HG03442 (cell line): ENCODE measurements around the gene EIF6.
A peak's percentile ranks its signal among the peaks of the same experiment; 100 is the strongest.

ENCODE experiments used
- ATAC-seq: cut with Tn5 transposase; IDR thresholded peaks from one replicate; pipeline ENCODE4 v1.9.1; 2021; ENCODE audit warnings: mild to moderate bottlenecking, moderate library complexity; ENCODE audit not compliant: unreplicated experiment

The EIF6 gene

DNA sequence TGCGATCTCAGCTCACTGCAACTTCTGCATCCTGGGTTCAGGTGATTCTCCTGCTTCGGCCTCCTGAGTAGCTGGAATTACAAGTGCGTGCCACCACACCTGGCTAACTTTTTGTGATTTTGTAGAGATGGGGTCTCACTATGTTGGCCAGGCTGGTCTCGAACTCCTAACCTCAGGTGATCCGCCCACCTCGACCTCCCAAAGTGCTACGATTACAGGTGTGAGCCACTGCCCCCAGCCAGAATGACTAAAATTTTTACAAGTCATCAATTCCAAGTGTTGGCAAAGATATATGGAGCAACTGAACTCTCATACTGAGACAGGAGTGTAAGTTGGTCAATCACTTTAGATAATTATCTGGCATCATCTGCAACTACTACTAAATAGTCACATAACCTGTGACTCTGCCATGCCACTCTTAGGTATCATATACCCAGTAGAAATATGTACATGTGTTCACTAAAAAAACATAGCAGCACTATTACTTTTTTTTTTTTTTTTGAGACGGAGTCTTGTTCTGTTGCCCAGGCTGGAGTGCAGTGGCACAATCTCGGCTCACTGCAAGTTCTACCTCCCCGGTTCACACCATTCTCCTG, 3.0 kb downstream of the EIF6 start:
- ATAC-seq: no peak

DNA sequence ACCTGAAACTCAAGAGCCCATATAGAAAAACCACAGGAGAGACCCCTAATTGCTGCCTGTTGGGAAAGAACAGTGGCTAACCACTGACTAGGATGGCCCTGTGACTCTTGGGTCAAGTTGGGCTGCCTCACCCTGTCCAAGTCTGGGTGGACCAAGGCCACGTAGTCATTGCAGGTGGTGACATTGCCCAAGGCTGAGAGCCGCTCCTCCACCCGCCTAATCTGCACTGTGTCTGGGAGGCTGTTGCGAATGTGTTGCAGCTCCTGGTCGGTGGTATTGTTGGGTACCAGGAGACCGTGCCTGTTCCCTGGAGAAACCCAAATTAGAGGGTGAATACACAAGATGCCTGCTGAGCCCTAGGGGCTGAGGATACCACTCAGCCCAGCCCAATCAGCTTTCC, 4.0 kb downstream of the EIF6 start:
- ATAC-seq: no peak

DNA sequence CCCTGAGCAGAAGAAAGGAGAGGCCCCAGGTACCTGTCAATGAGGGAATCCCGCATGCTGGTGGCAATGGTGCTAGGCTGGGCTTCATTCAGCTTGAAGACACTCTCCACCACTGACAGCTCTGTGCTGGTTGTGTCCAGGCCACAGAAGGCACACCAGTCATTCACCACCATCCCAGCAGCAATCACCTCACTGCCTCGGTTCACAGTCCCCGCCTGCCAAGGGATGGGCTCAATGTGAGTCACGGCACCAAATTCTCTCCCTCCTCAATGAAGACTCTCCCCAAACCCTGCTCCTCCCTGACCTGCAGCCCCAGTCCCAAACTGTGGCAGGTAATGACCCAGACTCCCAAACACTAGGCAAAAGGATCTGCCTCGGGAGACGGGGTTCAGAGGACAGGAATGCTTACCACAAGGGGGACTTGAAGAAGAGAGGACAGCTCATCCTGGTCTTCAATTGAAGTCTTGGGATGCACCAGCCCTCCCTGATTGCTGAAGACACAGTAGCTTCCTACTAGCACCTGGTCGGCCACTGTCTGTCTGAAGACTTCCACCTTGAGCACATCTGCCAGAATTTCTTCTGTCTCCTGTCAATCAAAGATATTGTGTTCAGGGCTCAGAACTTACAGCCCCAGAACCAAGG, 4.9 kb downstream of the EIF6 start:
- ATAC-seq: no peak

GRCh38 chr20:35279040-35279439, 5.5 kb downstream of the EIF6 start:
- ATAC-seq: no peak

DNA sequence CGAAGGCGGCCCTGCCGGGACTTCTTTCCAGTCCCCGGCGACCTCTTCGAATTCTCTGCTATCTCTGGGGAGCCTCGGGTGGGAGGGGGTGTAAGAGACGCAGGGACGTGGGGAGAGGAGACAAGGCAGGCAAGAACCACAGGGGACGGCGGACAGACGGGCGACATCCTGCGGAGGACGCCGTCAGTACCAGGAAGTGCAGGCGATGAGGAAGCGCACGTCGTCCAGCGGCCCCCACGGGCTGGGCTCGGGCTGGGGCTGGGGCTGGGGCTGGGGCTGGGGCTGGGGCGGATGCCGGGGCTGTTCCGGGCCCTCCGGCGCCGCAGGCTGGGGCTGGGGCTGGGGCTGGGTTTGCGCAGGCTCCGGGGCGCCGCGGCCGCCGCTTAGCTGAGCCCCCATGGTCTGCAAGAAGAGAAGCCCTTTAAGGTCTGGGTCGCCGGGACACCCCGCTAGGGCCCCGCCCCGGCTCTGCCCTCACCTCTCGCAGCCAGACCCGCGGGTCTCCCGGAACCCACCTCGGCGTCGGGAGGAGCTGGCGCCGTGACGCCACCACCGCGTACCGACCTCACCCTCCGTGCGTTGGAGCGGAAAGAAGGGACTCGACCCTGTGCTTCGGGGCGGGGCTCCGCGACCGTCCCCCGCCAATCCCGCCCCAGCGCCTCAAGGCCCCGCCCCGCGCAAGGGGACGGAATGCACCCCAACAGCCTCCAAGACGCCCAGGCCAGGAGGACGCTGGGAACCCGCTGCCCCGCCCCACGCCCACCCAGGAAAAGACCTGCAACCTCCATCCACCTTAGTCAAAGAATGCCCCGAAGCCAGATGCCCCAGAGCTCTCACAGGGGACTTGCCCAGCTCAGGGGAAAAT, 6.8 kb downstream of the EIF6 start, which contains the start of gene MMP24OS:
MMP24OS (minus strand) TSS at position 592 of the 865 bp plus-strand sequence; CDS start at position 399, 193 bp downstream.
- ATAC-seq: peak; percentile 75

- peak; percentile 13 for ATAC-seq
Measured at GRCh38 chr20:35277127-35277526, 7.4 kb downstream of the EIF6 start.

DNA sequence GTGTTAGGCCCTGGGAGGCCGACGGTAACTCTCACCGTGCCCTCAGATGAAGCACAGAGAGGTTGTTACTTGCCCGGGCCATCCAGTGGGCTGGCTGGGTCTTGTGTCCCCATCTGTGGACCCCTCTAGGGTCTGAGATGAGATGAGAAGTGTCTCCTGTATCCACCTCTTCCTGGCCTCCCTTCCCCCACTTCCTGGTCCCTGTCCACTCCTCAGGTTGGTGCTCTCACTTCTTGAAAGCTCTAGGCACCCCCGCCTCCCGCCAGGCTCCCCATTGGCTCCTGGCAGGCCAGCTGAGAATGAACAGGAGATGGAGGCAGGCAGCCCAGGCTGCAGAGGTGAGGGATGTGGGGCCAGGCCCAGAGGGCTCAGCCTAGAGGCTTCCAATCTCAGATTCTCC, 8.2 kb downstream of the EIF6 start:
- no peak for ATAC-seq

DNA sequence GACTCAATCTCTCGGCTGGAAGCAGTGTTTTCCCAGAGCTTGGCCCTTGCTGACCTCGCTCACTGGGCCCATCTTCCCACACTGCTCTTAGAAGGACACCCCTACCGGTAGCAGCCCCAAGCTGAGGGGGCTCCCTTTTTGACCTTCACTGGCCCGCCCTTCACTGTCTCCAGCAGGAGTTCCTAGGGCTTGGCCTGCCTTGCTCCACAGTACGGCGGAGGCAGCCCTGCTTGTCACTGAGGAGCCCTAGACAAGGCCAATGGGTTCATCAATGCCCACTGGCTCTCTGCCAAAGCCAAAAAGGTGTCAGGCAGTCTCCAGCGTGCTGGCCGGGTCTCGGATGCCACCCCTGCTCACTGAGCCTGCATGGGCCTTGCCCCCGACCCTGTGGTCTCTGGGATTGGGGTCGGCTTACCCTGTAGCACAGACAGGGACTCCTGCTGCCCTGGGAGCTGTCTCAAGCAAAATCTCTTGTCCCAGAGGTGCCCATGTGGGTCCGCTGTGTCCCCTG, 8.8 kb downstream of the EIF6 start:
- no peak for ATAC-seq

DNA sequence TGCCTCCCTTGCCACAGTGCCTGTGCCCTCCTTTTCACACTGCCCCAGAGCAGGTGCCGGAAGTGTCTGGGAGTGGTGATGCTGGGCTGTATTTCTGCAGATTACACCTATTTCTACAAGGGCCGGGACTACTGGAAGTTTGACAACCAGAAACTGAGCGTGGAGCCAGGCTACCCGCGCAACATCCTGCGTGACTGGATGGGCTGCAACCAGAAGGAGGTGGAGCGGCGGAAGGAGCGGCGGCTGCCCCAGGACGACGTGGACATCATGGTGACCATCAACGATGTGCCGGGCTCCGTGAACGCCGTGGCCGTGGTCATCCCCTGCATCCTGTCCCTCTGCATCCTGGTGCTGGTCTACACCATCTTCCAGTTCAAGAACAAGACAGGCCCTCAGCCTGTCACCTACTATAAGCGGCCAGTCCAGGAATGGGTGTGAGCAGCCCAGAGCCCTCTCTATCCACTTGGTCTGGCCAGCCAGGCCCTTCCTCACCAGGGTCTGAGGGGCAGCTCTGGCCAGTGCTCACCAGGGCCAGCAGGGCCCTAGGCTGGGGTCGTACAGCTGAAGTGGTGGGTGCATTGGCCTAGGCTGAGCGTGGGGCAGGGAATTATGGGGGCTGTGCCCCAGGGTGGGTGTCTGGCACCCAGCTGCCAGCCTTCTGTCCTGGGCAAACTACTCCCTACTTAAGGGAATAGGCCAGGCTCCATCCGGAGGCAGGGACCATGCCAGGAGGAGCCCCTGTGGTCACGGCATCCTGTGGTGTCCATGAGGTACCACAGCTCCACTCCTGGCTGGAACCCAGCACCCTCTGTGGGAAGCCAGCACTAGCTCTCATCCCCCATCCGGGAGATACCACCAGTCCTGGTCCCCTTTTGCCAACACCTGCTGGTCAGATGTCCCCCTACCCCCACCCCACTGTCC, 10.1 kb downstream of the EIF6 start:
- no peak for ATAC-seq

- ATAC-seq: no peak
Measured at GRCh38 chr20:35273449-35274171, 11.0 kb downstream of the EIF6 start.

- no peak for ATAC-seq
Measured at GRCh38 chr20:35271904-35272303, 12.7 kb downstream of the EIF6 start.

DNA sequence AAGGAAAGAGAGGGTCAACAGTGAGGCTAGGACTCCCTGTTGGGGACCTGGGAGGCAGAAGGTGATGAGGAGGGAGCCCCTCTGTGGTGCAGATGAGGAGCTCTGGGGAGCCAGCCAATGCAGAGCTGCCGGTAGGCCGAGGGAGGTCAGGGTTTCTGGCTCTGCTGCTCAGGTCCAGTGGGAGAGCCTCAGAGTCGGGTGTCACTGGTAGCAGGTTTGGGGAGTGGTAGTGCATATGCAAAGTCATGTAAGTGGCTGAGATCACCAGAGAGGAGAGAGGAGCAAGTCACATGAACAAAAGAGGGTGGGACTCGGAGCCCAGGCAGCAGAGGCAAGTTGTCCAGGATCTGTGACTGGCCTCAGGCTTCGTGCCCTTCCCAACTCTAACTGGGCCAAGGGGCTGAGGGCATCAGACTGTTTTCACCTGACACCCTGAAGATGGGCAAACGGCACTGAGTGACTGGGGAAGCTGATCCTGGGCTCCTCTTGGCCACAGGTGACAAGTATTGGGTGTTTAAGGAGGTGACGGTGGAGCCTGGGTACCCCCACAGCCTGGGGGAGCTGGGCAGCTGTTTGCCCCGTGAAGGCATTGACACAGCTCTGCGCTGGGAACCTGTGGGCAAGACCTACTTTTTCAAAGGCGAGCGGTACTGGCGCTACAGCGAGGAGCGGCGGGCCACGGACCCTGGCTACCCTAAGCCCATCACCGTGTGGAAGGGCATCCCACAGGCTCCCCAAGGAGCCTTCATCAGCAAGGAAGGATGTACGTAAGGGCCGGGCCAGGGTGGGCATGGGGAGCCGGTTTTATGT, 13.3 kb downstream of the EIF6 start:
- no peak for ATAC-seq

DNA sequence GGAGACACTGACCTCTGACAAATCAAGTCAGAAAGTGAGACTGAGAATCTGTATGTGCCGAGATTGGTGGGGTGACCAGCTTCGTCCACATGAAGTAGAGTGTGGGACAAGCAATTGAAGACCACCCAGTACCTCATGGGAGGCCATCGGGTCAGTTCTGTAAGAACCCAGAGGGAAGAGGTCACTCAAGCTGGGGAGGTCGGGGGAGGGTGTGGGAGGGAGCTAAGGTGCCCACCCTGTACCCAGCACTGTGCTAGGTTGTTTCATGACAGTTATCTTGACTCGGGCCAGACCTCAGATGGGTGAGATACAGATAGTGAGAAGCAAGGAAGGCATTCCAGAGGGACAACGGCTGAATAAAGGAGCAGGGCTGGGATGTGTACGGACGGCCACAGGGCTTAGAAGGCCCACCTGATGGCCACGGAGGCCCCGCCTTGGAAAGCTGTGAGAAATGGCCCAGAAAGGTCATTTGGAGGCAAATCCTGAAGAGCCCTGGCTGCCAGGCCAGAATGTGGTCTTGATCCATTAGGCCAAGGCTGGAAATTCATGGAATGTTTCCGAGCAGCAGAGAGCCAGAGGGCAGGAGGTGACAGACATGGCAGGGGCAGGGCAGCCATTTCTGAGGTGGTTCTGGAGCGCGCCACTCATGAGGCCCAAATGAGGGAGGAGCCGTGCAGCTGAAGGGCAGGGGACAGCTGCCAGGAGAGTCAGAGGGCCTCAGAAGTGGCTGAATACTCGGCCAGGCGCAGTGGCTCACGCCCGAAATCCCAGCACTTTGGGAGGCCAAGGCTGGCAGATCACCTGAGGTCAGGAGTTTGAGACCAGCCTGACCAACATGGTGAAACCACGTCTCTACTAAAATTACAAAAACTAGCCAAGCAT, 14.3 kb downstream of the EIF6 start:
- ATAC-seq: no peak

DNA sequence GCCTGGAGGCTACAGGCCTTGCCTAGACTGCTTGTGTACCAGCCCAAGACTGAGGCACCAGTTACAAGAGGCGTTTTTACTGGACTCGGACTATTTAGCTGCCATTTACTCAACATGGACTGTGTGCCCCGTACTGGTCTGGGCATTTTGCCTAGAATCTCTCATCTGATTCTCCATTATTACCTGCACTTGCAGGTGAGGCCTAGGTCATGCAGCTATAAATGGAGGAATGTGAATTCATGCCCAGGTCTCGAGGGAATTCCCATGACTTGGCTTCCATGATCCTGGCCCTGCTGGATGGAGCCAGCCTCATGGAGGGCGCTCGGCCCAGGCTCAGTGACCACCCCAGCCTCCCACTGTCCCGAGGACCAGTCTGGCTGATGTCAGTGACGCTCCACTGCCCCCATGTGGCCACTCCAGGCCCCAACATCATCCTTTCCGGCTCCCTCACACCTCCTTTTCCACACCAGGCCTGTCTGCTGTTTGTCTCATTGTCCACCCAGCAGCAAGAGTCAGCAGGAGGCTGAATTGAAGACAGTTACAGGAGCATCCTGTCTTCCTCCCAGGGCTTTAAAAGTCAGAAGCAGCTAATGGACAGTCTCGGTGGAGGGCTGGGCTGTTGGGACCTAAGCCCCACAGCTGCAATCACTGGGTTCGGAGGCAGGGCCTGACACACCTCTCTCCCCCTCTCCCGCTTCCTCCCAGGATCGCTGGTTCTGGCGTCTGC, 15.4 kb downstream of the EIF6 start:
- ATAC-seq: no peak

DNA sequence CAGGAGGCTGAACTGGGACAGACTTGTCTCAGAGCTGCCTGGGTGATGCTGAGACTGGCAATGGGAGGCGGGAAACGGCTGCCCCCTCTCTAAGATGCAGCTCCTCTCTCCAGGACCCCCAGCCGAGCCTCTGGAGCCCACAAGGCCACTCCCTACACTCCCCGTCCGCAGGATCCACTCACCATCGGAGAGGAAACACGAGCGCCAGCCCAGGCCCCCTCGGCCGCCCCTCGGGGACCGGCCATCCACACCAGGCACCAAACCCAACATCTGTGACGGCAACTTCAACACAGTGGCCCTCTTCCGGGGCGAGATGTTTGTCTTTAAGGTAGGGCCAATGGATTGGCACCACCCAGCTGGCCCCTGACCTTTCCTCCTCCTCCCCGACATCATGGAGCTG, 17.5 kb downstream of the EIF6 start:
- no peak for ATAC-seq

DNA sequence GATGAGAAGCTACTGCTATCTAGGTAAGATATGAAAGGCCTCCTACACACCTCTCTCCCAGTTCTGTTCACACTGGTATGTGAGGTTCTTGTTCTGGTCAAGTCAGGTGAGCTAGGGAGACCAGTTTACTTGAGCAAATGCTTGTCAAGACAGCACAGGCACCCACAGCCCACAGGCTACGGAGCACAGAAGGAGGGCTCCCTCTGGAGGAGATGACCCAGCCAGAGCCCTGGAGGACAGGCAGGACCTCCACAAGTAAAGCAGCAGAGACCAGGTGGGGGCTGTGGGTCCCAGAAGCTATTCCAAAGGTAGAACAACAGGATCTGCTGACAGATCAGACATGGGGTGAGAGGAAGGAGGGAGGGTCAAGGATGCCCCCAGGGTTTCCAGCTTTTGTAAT, 19.8 kb downstream of the EIF6 start:
- no peak for ATAC-seq

DNA sequence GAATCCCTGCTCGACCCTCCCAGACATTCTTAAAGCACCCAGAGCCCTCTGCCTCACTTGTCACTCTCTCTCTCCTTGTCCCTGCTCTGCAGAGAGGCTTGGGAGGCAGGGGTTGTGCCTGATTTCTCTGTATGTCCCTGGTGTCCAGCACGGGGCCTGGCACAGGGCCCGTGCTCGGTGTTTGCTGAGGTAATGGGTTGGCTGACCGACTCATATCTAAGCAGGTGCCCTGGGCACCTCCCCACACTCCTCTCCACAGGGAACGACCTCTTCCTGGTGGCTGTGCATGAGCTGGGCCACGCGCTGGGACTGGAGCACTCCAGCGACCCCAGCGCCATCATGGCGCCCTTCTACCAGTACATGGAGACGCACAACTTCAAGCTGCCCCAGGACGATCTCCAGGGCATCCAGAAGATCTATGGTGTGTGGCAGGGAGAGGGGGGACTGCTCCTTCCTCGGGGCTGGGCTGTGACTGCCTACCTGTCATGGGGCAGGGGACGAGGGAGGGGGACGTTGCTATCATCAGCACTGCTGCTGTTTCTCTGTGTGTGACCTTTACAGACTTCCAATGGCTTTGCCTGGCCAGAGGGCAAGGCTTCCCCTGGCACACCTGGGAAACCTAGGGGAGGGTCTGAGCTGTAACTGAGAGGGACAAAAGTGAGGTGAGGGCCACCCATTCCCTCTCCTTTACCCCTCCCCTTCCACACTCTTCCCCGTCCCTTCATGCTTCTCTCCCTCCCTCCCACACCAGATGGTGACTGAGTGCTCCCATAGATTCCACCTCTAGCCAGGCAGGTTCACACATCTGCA, 20.8 kb downstream of the EIF6 start:
- ATAC-seq: no peak
